A549 (cell line): ENCODE data around the gene GZMH. TPM values are rescaled to one million over a fixed set of nuclear protein-coding genes. Genes with fewer than 3 reads are reported as not detected.

Experiments used
- ATAC-seq, 2 experiments: fragments of 200-7000 bp in 1 of 2; fragments of >200 bp in 1 of 2; cut with Nextera tagmentation in 1 of 2; cut with Tn5 transposase in 1 of 2; 3 replicates each; pipeline versions ENCODE4 v1.8.0 to v1.9.1; 2018 to 2020; ENCODE audit warnings: mild to moderate bottlenecking in 1 of 2, moderate library complexity in 1 of 2
- CTCF ChIA-PET: fragments of 300-600 bp; sonication (Branson Sonifier 250); formaldehyde crosslinking; extraction: SDS; loops from one replicate; lab custom pipeline; 2021; ENCODE audit warnings: antibody characterized with exemption, inconsistent platforms; lab: Yijun Ruan, JAX
- POLR2A ChIA-PET: fragments of 350-600 bp; formaldehyde crosslinking; extraction: SDS; loops from one replicate; lab custom pipeline; 2021; ENCODE audit warnings: antibody characterized with exemption, inconsistent platforms; lab: Yijun Ruan, JAX
- DNase-seq, 2 experiments: peaks; one replicate each; pipeline versions ENCODE4 v3.0.0 to v3.0.0-alpha.2; 2011 to 2016; ENCODE audit warnings: low read depth in 1 of 2, low spot score in 1 of 2
- FAIRE-seq: peaks from 2 replicates; lab custom pipeline; 2011; peaks lifted over from hg19 to GRCh38; lab: Jason Lieb, UNC
- H3K27ac ChIP-seq, 2 experiments: fragments of >200 bp; sonication (Bioruptor Twin); formaldehyde crosslinking; 3 replicates each; pipeline ENCODE4 v1.5.1; 2016 to 2017
- H3K4me1 ChIP-seq: fragments of >200 bp; sonication (Bioruptor Twin); formaldehyde crosslinking; 3 replicates; pipeline ENCODE4 v1.6.1; 2016
- H3K4me2 ChIP-seq: fragments of >200 bp; sonication (Bioruptor Twin); formaldehyde crosslinking; 3 replicates; pipeline ENCODE4 v1.6.1; 2016
- H3K4me3 ChIP-seq: fragments of >200 bp; sonication (Bioruptor Twin); formaldehyde crosslinking; 3 replicates; pipeline ENCODE4 v1.5.1; 2016
- H3K9me3 ChIP-seq: fragments of >200 bp; sonication (Bioruptor Twin); formaldehyde crosslinking; 3 replicates; pipeline ENCODE4 v1.6.1; 2016
- CEBPB ChIP-seq, 2 experiments: fragments of >200 bp in 1 of 2; sonication (Bioruptor Twin) in 1 of 2; formaldehyde crosslinking in 1 of 2; IDR thresholded peaks; 2 replicates each; pipeline ENCODE4 v1.6.1; 2012 to 2016
- CHD4 ChIP-seq: fragments of 200-600 bp; sonication (generic); IDR thresholded peaks from 2 replicates; pipeline ENCODE4 v1.6.1; 2016; ENCODE audit warnings: antibody characterized with exemption, mild to moderate bottlenecking, borderline replicate concordance
- EHF ChIP-seq: fragments of 250-450 bp; sonication (Bioruptor Pico); IDR thresholded peaks from 2 replicates; pipeline ENCODE4 v1.5.0; 2020; ENCODE audit warnings: mild to moderate bottlenecking
- ESRRA ChIP-seq: fragments of 150-350 bp; IDR thresholded peaks from 2 replicates; pipeline ENCODE4 v1.6.1; 2014; ENCODE audit warnings: mild to moderate bottlenecking, low read length, borderline replicate concordance
- FOSB ChIP-seq: fragments of 250-450 bp; sonication (Bioruptor Pico); IDR thresholded peaks from 2 replicates; pipeline ENCODE4 v1.5.0; 2020; ENCODE audit warnings: mild to moderate bottlenecking, moderate library complexity
- FOSL2 ChIP-seq, 2 experiments: fragments of 450-650 bp in 1 of 2; fragments of >200 bp in 1 of 2; sonication (Bioruptor Twin) in 1 of 2; formaldehyde crosslinking; IDR thresholded peaks; 2 replicates each; pipeline versions ENCODE4 v1.5.0 to v1.6.1; 2016 to 2020; ENCODE audit warnings: mild to moderate bottlenecking in 1 of 2, moderate library complexity in 1 of 2
- GATA3 ChIP-seq: IDR thresholded peaks from 2 replicates; pipeline ENCODE4 v1.6.1; 2012; ENCODE audit warnings: borderline replicate concordance
- HDAC2 ChIP-seq: fragments of 200-600 bp; sonication (generic); IDR thresholded peaks from 2 replicates; pipeline ENCODE4 v1.6.1; 2016
- HEYL ChIP-seq: fragments of 250-450 bp; sonication (Bioruptor Pico); IDR thresholded peaks from 2 replicates; pipeline ENCODE4 v1.8.0; 2021; ENCODE audit warnings: mild to moderate bottlenecking, moderate library complexity
- HOXB13 ChIP-seq: fragments of 250-450 bp; sonication (Bioruptor Pico); IDR thresholded peaks from 2 replicates; pipeline ENCODE4 v1.5.0; 2020; ENCODE audit warnings: low read depth, mild to moderate bottlenecking, moderate library complexity
- HOXB5 ChIP-seq: fragments of 250-450 bp; sonication (Bioruptor Pico); IDR thresholded peaks from 2 replicates; pipeline ENCODE4 v1.5.0; 2020; ENCODE audit warnings: mild to moderate bottlenecking, moderate library complexity
- JUN ChIP-seq, 2 experiments: fragments of >200 bp; sonication (Bioruptor Twin); formaldehyde crosslinking; IDR thresholded peaks; 2 replicates in 1 of 2; 3 replicates in 1 of 2; pipeline ENCODE4 v1.6.1; 2016 to 2017
- JUNB ChIP-seq: fragments of >200 bp; sonication (Bioruptor Twin); formaldehyde crosslinking; IDR thresholded peaks from 2 replicates; pipeline ENCODE4 v1.6.1; 2016
- KDM5A ChIP-seq: fragments of 200-600 bp; sonication (generic); IDR thresholded peaks from 2 replicates; pipeline ENCODE4 v1.6.1; 2016; ENCODE audit warnings: antibody characterized with exemption, mild to moderate bottlenecking
- MAZ ChIP-seq: fragments of 150-350 bp; IDR thresholded peaks from 2 replicates; pipeline ENCODE4 v1.6.1; 2014; ENCODE audit warnings: antibody characterized with exemption, low read depth, low read length, borderline replicate concordance
- NR3C1 ChIP-seq: fragments of >200 bp; sonication (Bioruptor Twin); formaldehyde crosslinking; IDR thresholded peaks from 3 replicates; pipeline ENCODE4 v1.6.1; 2017
- PHF8 ChIP-seq: fragments of 200-600 bp; sonication (generic); IDR thresholded peaks from 2 replicates; pipeline ENCODE4 v1.6.1; 2016; ENCODE audit warnings: low read depth, mild to moderate bottlenecking, antibody characterized with exemption, moderate library complexity, borderline replicate concordance
- RARB ChIP-seq: fragments of 250-450 bp; sonication (Bioruptor Pico); IDR thresholded peaks from 2 replicates; pipeline ENCODE4 v1.8.0; 2021; ENCODE audit warnings: mild to moderate bottlenecking, moderate library complexity
- RNF2 ChIP-seq: fragments of 200-600 bp; sonication (generic); IDR thresholded peaks from 2 replicates; pipeline ENCODE4 v1.6.1; 2016; ENCODE audit warnings: low read depth, mild to moderate bottlenecking, antibody characterized with exemption, moderate library complexity, borderline replicate concordance
- SREBF2 ChIP-seq: fragments of 450-650 bp; IDR thresholded peaks from 2 replicates; pipeline ENCODE4 v1.6.1; 2014; ENCODE audit warnings: mild to moderate bottlenecking, moderate library complexity
- ZFP36 ChIP-seq: fragments of 450-650 bp; IDR thresholded peaks from 2 replicates; pipeline ENCODE4 v1.6.1; 2014; ENCODE audit warnings: borderline replicate concordance; ENCODE audit not compliant: partially characterized antibody
- WGBS: methylation state at CpG from one replicate; pipeline ENCODE4 v1.1.6; 2017; ENCODE audit errors: missing lambda C conversion rate; 5-methylcytosine and 5-hydroxymethylcytosine counted together
- polyA plus RNA-seq, 4 experiments: library from polyadenylated mRNA; depleted of rRNA in 3 of 4; stranded (reverse); fragments of >200 nt; fragmentation: RNase III in 1 of 4; extraction: RNeasy Plus Mini Kit Qiagen cat#74134 plus additional on column Dnase treatment in 1 of 4; gene quantifications; 2 replicates in 3 of 4; 3 replicates in 1 of 4; pipeline ENCODE4 v1.2.3, GENCODE V29; 2011 to 2017
- TF ChIP-seq, protein P1 (sequence below): fragments of 200-600 bp; sonication (generic); IDR thresholded peaks from 2 replicates; pipeline ENCODE4 v1.6.1; 2016; ENCODE audit warnings: antibody characterized with exemption, mild to moderate bottlenecking, moderate library complexity
- TF ChIP-seq, protein P2 (sequence below): fragments of >200 bp; sonication (Bioruptor Twin); formaldehyde crosslinking; IDR thresholded peaks from 2 replicates; pipeline ENCODE4 v1.6.1; 2016
- TF ChIP-seq, protein P3 (sequence below): fragments of >200 bp; sonication (Bioruptor Twin); formaldehyde crosslinking; IDR thresholded peaks from 3 replicates; pipeline ENCODE4 v1.5.1; 2016
- TF ChIP-seq, protein P4 (sequence below): IDR thresholded peaks from 2 replicates; pipeline ENCODE4 v1.6.1; 2012

The GZMH gene
- polyA plus RNA-seq, 2 of the 4 experiments (the other 2 are of a cell fraction), result not detected

DNA sequence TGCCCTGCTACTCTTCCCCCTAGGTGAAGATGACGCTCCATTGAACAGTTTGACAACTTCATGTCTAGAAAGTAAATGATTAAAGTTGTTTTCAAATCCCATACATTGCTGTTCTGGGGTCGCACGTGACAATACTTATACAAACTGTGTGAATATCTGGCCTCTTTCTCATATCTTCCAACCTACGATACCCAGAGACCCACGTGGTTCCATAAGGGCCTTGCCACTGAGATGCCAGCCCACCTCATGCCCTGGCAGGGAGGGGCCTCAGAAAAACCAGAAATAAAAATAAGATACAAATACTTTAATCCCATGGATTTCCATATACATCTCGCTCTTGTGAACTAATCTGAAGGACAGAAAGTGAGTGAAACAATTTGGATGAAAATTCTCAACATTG, 20.0 kb upstream of the GZMH start:
- POLR2A ChIA-PET, result no interaction called here
- CTCF ChIA-PET, result no interaction called here
- WGBS, result 10% methylated on average over 6 of the region's 6 CpGs
- no peak overlapping the region for H3K27ac ChIP-seq
- DNase-seq (no peak), FAIRE-seq (no peak), ATAC-seq (no peak)
- TF ChIP-seq FOSL2 (IDR thresholded peaks at IDR 0.05) (no peak), FOSL2 (CRISPR knock-in tag; IDR thresholded peaks at IDR 0.05) (no peak), GATA3 (no peak), RARB (no peak), RNF2 (no peak), NR3C1 (no peak), CEBPB (IDR thresholded peaks at IDR 0.05) (no peak), JUN (IDR thresholded peaks at IDR 0.05) (no peak), ZFP36 (no peak), KDM5A (no peak), MAZ (no peak), ESRRA (no peak), HOXB13 (CRISPR knock-in tag) (no peak), HDAC2 (no peak), HEYL (CRISPR knock-in tag) (no peak), SREBF2 (no peak)
- TF ChIP-seq, protein P1, sequence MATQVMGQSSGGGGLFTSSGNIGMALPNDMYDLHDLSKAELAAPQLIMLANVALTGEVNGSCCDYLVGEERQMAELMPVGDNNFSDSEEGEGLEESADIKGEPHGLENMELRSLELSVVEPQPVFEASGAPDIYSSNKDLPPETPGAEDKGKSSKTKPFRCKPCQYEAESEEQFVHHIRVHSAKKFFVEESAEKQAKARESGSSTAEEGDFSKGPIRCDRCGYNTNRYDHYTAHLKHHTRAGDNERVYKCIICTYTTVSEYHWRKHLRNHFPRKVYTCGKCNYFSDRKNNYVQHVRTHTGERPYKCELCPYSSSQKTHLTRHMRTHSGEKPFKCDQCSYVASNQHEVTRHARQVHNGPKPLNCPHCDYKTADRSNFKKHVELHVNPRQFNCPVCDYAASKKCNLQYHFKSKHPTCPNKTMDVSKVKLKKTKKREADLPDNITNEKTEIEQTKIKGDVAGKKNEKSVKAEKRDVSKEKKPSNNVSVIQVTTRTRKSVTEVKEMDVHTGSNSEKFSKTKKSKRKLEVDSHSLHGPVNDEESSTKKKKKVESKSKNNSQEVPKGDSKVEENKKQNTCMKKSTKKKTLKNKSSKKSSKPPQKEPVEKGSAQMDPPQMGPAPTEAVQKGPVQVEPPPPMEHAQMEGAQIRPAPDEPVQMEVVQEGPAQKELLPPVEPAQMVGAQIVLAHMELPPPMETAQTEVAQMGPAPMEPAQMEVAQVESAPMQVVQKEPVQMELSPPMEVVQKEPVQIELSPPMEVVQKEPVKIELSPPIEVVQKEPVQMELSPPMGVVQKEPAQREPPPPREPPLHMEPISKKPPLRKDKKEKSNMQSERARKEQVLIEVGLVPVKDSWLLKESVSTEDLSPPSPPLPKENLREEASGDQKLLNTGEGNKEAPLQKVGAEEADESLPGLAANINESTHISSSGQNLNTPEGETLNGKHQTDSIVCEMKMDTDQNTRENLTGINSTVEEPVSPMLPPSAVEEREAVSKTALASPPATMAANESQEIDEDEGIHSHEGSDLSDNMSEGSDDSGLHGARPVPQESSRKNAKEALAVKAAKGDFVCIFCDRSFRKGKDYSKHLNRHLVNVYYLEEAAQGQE, result no peak
- TF ChIP-seq, protein P2, sequence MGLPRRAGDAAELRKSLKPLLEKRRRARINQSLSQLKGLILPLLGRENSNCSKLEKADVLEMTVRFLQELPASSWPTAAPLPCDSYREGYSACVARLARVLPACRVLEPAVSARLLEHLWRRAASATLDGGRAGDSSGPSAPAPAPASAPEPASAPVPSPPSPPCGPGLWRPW, result no peak
- H3K4me1 ChIP-seq, result no peaks in the 10 kb centered on the region
- no peak overlapping the region for H3K4me3 ChIP-seq
- H3K9me3 ChIP-seq, result no peaks in the 10 kb centered on the region
- H3K4me2 ChIP-seq, result no peak overlapping the region

DNA sequence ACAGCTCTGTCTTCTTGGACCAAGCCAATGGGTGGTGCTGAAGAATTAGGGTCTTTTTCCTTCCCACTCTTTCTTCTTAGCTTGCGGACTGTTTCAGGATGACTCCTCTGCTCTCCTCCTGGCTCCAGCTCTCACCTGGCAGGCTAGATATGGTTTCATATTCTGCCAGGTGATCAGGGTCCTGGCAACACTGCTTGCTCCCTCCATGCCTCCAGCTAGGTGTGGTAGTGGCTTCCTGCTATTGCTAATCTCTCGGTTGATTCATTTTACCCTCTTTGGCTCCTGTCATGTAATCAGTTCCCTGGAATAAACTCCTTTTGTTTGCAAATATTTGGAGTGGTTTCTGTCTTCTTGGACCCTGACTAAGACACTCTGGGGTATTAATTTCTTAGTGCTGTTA, 4.3 kb upstream of the GZMH start:
- POLR2A ChIA-PET, result no interaction called here
- CTCF ChIA-PET, result interaction anchor here (1.6 kb wide), 1 partner anchor 8 kb away, joined by 5 read pairs; no protein-coding TSS in a partner anchor
- TF ChIP-seq CHD4, result no peak
- no peak for TF ChIP-seq JUNB
- TF ChIP-seq, protein P2, result no peak
- TF ChIP-seq HOXB13 (CRISPR knock-in tag), result no peak
- TF ChIP-seq PHF8, result no peak
- no peak for TF ChIP-seq JUN (IDR thresholded peaks at IDR 0.05)
- no peak for TF ChIP-seq FOSB (CRISPR knock-in tag)
- no peak for TF ChIP-seq RNF2
- no peak for TF ChIP-seq KDM5A
- no peak for TF ChIP-seq RARB
- TF ChIP-seq, protein P3, sequence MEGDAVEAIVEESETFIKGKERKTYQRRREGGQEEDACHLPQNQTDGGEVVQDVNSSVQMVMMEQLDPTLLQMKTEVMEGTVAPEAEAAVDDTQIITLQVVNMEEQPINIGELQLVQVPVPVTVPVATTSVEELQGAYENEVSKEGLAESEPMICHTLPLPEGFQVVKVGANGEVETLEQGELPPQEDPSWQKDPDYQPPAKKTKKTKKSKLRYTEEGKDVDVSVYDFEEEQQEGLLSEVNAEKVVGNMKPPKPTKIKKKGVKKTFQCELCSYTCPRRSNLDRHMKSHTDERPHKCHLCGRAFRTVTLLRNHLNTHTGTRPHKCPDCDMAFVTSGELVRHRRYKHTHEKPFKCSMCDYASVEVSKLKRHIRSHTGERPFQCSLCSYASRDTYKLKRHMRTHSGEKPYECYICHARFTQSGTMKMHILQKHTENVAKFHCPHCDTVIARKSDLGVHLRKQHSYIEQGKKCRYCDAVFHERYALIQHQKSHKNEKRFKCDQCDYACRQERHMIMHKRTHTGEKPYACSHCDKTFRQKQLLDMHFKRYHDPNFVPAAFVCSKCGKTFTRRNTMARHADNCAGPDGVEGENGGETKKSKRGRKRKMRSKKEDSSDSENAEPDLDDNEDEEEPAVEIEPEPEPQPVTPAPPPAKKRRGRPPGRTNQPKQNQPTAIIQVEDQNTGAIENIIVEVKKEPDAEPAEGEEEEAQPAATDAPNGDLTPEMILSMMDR, result no peak
- TF ChIP-seq HEYL (CRISPR knock-in tag), result no peak
- no peak for TF ChIP-seq EHF (CRISPR knock-in tag)
- TF ChIP-seq, protein P4, sequence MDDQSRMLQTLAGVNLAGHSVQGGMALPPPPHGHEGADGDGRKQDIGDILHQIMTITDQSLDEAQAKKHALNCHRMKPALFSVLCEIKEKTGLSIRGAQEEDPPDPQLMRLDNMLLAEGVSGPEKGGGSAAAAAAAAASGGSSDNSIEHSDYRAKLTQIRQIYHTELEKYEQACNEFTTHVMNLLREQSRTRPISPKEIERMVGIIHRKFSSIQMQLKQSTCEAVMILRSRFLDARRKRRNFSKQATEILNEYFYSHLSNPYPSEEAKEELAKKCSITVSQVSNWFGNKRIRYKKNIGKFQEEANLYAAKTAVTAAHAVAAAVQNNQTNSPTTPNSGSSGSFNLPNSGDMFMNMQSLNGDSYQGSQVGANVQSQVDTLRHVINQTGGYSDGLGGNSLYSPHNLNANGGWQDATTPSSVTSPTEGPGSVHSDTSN, result no peak
- no peak for TF ChIP-seq HOXB5 (CRISPR knock-in tag)
- DNase-seq (no peak), FAIRE-seq (no peak), ATAC-seq (no peak)
- no peak overlapping the region for H3K27ac ChIP-seq
- H3K9me3 ChIP-seq, result no peaks in the 10 kb centered on the region
- no peak overlapping the region for H3K4me3 ChIP-seq
- H3K4me2 ChIP-seq, result no peak overlapping the region
- WGBS, result 39% methylated on average over 2 of the region's 2 CpGs
- no peaks in the 10 kb centered on the region for H3K4me1 ChIP-seq
